ENCODE data around the gene ACSM2A. TPM values are rescaled to one million over a fixed set of nuclear protein-coding genes. Genes with fewer than 3 reads are reported as not detected.
A peak's percentile ranks its signal among the peaks of the same experiment; 100 is the strongest.
"Not testable (repeated sequence)": the region's sequence is repeated elsewhere in the genome, so short reads cannot be mapped to it uniquely, and the experiment has no call there.

The ACSM2A gene
- total and polyA plus RNA-seq, 11 donors = not detected

GRCh38 chr16:20424129-20424866 lies 27.0 kb upstream of the ACSM2A start:
- Histone ChIP-seq H3K4me1 (no peaks in the 10 kb centered on the region), H3K27ac (no peak overlapping the region), H3K27me3 (no peaks in the 10 kb centered on the region), H3K4me3 (no peak overlapping the region), H3K9me3 (no peaks in the 10 kb centered on the region), H3K36me3 (no peaks in the 10 kb centered on the region)
- ATAC-seq (no peak), DNase-seq (no peak)
- WGBS, 4 donors = 75 to 81% (median 80%) methylated on average over 2 of the region's 2 CpGs
- intact Hi-C loops (cut with DNase I) = no loop called here
- TF ChIP-seq POLR2A (IDR thresholded peaks at IDR 0.05) (no peak), CTCF (IDR thresholded peaks at IDR 0.05) (no peak)

- DNase-seq; ATAC-seq; H3K9me3 ChIP-seq; H3K27me3 ChIP-seq; H3K27ac ChIP-seq; H3K36me3 ChIP-seq; intact Hi-C loops (cut with DNase I); H3K4me3 ChIP-seq; H3K4me1 ChIP-seq: not testable (repeated sequence)
- WGBS, 4 donors = 27 to 49% (median 45%) methylated on average over 2 of the region's 2 CpGs
Measured at GRCh38 chr16:20427401-20427797, 23.9 kb upstream of the ACSM2A start.

- ATAC-seq; H3K9me3 ChIP-seq; DNase-seq; H3K4me3 ChIP-seq; H3K27ac ChIP-seq; intact Hi-C loops (cut with DNase I); H3K4me1 ChIP-seq; H3K27me3 ChIP-seq; H3K36me3 ChIP-seq: not testable (repeated sequence)
- 64 to 69% (median 68%) methylated on average over 7 of the region's 7 CpGs for WGBS, 4 donors
Measured at GRCh38 chr16:20429499-20429898, 21.8 kb upstream of the ACSM2A start.

GRCh38 chr16:20430480-20430879 lies 20.8 kb upstream of the ACSM2A start:
- intact Hi-C loops (cut with DNase I); ATAC-seq; H3K4me1 ChIP-seq; H3K4me3 ChIP-seq; DNase-seq; H3K36me3 ChIP-seq; H3K27me3 ChIP-seq; H3K27ac ChIP-seq; H3K9me3 ChIP-seq: not testable (repeated sequence)
- 68 to 89% (median 72%) methylated on average over 1 of the region's 1 CpG for WGBS, 4 donors

- TF ChIP-seq CTCF (IDR thresholded peaks at IDR 0.05) (no peak), POLR2A (IDR thresholded peaks at IDR 0.05) (no peak)
- no peaks in the 10 kb centered on the region for H3K9me3 ChIP-seq
- no peaks in the 10 kb centered on the region for H3K36me3 ChIP-seq
- no peaks in the 10 kb centered on the region for H3K27me3 ChIP-seq
- no peak overlapping the region for H3K4me3 ChIP-seq
- H3K27ac ChIP-seq = no peak overlapping the region
- DNase-seq (no peak), ATAC-seq (no peak)
- WGBS, 4 donors = 61 to 77% (median 73%) methylated on average over 11 of the region's 11 CpGs
- intact Hi-C loops (cut with DNase I) = no loop called here
- no peaks in the 10 kb centered on the region for H3K4me1 ChIP-seq
Measured at GRCh38 chr16:20430948-20431347, 20.4 kb upstream of the ACSM2A start.

- H3K4me3 ChIP-seq; H3K36me3 ChIP-seq; H3K27me3 ChIP-seq; intact Hi-C loops (cut with DNase I); DNase-seq; H3K4me1 ChIP-seq; H3K9me3 ChIP-seq: not testable (repeated sequence)
- WGBS, 4 donors = 0 to 88% (median 73%) methylated on average over 1 to 2 of the region's 2 CpGs
- peak in 2 of 4 donors; percentile 22 to 46 for ATAC-seq
- peak overlapping the region in 1 of 12 donors; percentile 54 for H3K27ac ChIP-seq
Measured at GRCh38 chr16:20438950-20439349, 12.4 kb upstream of the ACSM2A start.

GRCh38 chr16:20439820-20440231 lies 11.5 kb upstream of the ACSM2A start:
- intact Hi-C loops (cut with DNase I); H3K4me3 ChIP-seq; H3K27me3 ChIP-seq; H3K9me3 ChIP-seq; H3K36me3 ChIP-seq; H3K4me1 ChIP-seq; DNase-seq: not testable (repeated sequence)
- 21 to 56% (median 41%) methylated on average over 2 to 3 of the region's 3 CpGs for WGBS, 4 donors
- peak overlapping the region in 3 of 12 donors; percentile 17 to 54 (median 52) for H3K27ac ChIP-seq
- ATAC-seq = peak; percentile 81 to 86 (median 84)

- 74 to 89% (median 79%) methylated on average over 1 of the region's 1 CpG for WGBS, 4 donors
- H3K36me3 ChIP-seq; H3K4me1 ChIP-seq; intact Hi-C loops (cut with DNase I); DNase-seq; H3K9me3 ChIP-seq; H3K4me3 ChIP-seq; H3K27me3 ChIP-seq; ATAC-seq: not testable (repeated sequence)
- H3K27ac ChIP-seq = peak overlapping the region in 2 of 12 donors; percentile 46 to 73
Measured at GRCh38 chr16:20440731-20441130, 10.6 kb upstream of the ACSM2A start.

All from heart left ventricle (tissue), 16 donors.